HG02885 (cell line): ENCODE results near the gene ARHGEF7.
"Not testable (repeated sequence)": the region's sequence is repeated elsewhere in the genome, so short reads cannot be mapped to it uniquely, and the experiment has no call there.

Experiments
- ATAC-seq: cut with Tn5 transposase; IDR thresholded peaks from one replicate; pipeline ENCODE4 v1.9.1; 2021; ENCODE audit warnings: mild to moderate bottlenecking; ENCODE audit not compliant: unreplicated experiment, poor library complexity

The ARHGEF7 gene

DNA sequence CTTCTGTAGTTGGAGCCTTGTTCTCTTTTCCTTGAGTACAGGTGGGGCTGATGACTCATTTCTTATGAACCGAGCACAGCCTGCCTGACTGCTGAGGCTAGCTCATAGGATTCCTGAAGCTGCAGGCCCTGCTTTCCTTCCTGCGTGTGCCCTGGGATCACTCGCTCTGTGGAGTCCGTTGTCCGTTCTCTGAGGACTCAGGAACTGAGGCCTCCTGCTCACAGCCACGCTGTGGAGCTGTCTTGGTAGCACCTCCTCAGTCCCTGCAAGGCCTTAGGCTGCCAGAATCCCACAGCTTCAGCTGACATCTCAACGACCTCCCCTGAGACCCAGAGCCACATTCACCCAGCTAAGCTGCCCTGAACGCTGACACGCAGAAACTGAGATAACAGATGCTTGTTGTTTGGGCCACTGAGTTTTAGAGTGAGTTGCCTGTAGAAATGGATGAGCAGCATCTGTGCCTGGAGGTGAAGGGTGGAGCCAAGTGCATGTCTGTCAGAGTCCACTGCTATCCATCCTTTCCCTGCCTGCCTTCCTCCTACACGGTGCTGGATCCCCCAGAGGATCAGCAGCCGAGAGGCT is 72.9 kb downstream of the ARHGEF7 start:
- ATAC-seq: no peak

DNA sequence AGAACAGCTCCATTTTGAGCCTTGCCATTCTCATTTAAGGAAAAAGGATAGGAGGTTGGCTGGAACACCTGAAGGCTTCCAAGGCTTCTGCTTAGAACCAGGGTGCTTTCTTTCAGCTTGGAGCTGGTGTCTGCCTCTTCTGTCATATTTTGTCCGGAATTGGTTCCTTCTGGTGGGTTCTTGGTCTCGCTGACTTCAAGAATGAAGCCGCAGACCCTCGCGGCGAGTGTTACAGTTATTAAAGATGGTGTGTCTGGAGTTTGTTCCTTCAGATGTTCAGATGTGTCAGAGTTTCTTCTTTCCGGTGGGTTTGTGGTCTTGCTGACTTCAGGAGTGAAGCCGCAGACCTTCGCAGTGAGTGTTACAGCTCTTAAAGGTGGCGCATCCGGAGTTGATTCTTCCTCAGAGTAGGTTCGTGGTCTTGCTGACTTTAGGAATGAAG is 74.0 kb downstream of the ARHGEF7 start:
- not testable (repeated sequence) for ATAC-seq

DNA sequence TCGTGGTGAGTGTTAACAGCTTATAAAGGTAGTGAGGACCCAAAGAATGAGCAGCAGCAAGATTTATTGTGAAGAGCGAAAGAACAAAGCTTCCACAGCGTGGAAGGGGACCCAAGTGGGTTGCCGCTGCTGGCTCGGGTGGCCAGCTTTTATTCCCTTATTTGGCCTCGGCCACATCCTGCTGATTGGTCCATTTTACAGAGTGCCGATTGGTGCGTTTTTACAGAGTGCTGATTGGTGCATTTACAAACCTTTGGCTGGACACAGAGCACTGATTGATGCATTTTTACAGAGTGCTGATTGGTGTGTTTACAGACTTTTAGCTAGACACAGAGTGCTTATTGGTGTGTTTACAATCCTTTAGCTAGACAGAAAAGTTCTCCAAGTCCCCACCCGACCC is 74.4 kb downstream of the ARHGEF7 start:
- not testable (repeated sequence) for ATAC-seq

DNA sequence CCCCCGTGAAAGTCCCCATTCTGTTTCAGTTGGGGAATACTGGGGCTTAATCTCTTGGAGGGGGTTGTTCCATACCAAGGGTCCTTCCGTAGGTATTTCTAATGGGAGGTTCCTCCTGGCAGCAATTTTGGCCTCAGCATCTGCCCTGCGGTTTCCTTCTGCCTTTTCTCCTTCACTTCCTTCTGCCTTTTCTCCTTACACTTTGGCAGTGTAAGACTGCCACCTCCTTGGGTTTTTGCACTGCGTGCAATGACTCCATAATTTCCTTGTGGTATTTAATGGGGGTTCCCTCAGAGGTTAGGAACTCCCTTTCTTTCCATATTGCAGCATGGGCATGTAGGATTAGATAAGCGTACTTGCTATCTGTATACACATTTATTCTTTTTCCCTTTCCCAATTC is 78.1 kb downstream of the ARHGEF7 start:
- not testable (repeated sequence) for ATAC-seq

DNA sequence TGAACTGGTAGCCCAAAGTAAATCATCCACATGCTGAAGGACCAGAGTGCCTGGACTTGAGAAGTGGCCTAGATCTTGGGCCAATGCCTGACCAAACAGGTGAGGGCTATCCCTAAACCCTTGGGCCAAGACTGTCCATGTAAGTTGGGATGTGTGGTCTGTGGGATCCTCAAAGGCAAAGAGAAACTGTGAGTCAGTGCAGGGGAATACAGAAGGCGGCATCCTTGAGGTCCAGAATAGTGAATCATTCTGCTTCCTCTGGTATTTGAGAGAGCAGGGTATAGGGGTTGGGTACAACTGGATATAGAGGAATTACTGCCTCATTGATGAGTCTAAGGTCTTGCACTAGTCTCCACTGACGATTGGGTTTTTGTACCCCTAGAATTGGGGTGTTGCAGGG is 79.5 kb downstream of the ARHGEF7 start:
- not testable (repeated sequence) for ATAC-seq

DNA sequence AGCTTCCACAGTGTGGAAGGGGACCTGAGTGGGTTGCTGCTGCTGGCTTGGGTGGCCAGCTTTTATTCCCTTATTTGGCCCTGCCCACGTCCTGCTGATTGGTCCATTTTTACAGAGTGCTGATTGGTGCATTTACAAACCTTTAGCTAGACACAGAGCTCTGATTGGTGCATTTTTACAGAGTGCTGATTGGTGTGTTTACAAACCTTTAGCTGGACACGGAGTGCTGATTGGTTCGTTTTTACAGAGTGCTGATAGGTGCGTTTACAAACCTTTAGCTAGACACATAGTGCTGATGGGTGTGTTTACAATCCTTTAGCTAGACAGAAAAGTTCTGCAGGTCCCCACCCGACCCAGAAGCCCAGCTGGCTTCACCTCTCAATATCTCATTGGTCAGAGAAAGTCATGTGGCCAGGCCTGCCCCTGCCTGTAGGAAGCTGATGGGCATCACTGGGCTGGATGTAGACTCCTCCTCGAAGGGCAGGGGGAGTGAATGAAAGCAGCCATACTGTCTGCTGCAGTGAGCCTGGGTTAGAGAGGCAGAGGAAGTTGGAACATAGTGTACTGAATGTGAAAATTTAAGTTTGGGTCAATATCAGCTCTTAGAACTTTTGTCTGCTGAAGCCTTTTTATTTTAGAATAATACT is 83.7 kb downstream of the ARHGEF7 start:
- ATAC-seq: not testable (repeated sequence)

DNA sequence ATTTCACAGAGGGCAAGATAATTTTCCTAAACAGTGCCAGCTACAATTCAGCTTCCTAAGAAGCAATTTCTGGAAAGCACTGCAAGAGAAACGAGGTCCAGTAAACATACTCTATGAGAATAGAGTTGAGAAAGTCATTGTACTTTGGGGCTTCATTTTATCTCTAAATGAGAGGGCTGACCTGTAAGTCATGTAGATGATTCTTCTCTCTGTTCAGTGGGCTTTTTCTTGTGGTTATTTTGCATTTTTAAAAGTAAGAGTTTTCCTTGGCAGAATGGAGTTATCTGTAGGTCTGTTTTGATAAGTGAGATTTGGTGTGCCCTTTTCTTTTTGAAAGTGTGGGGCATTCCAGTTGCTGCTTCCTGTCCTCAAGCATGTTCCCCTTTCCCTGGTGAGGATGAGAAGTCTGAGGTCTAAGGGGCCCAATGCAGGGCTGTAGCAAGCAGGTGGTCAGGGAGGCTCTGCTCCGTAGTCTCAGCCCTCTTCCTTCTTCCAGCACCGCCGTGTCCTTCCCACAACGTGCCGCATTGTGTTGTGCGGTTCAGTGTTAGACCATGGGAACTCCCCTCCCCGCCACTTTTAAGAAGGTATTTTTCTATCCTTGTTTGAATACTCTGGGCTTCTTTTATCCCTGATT is 86.3 kb downstream of the ARHGEF7 start:
- ATAC-seq: no peak

DNA sequence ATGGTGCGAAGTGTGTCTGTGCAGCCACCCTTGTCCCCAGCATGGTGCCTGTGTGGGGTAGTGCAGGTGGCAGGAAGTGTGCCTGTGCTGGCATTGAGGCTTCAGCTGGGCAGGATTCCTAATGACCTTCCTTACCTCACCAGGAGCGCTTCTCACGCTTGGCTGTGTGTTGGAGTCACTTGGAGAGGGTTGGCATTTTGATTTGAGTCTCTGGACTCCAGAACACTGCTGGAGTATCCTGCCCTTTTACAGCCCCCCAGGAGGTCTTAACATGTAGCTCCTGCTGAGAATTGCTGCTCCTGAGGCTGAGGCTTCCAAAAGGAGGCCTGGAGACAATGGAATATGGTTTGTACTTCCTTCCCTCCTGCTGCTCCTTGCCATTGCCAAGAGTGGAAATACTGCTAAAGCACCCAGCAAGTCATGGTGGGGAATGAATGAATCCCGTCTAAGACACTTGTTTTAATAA is 87.1 kb downstream of the ARHGEF7 start:
- no peak for ATAC-seq

DNA sequence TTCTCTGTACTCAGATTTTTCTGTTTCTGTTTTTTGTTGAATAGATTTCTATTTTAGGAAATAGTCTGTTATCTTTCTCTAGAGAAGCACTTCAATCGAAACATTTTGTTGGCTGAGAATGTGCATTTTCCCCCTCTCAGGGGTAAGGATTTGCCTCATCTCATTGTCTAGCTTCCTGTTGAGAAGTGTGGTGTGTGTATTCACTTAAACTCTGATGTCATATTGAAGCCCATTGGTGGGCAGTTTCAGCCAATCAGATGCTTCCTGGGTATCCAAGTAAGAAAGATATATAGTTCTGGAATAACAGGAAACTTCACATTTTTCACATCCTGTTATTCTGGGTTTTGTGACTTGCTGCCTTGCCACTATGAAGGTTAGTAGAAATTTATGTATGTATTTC is 87.6 kb downstream of the ARHGEF7 start:
- ATAC-seq: peak; percentile 79

DNA sequence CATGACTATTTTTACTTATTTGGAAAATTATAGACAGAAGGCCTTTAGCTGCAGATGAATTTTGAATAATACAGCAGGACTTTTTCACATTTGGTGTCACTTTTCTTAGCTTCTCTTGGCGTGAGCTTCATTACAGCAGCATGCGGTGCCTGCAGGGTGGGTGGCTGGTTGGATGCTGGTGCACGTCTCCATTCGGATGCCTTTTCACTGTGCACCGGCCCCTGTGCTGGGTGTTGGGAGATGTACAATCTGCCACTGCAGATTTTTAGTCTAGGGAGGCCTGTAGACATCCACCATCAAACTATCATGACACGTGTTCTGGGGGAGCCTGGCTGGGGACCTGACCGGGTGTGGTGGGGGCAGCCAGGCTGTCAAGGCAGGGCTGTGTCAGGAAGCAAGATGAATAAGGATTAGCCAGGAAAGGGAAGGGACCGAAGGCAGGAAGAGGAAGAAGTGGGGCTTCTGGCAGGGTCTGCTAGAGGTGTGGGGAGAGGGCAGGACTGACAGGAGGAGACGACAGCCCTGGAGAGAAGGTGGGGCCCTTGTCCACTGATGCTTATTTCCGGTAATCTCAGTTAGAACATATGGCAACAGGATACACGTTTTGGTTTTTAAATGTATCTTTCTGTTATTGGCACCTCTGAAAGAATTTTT is 88.8 kb downstream of the ARHGEF7 start:
- no peak for ATAC-seq

DNA sequence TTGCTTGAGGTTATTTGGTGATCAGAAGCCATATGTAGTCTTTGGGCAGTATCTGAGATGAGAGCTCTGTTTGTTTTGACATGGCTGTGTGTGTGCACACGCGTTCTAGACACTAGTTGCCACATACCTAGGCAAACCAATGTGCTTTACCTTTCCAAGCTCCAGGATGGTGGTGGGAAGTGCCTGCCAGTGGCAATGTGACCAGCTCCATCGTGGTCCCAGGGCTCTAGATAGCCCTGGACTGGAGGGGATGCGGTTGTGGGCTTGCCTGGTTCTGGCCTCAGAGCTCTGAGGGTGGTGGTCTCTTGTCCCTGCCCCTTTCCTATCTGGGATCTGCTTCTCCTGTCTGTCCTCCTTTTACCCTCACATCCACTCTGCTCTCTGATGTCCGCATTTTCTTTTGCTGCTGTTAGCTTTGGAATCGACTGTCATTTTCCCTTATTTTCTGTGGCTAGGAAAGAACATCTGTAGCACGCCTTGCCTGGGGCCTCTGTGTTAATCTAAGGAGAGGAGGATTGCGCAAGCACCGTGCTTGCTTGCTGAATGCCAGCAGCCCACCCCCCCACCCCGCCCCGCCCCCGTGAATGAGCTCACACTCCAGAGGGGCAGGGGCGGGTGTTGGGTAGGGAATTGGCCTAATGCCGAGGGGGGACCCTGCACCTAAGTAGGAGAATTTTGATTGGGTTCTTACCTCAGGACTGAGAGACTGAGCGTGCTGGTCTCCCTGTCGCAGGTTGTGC is 89.5 kb downstream of the ARHGEF7 start:
- no peak for ATAC-seq

DNA sequence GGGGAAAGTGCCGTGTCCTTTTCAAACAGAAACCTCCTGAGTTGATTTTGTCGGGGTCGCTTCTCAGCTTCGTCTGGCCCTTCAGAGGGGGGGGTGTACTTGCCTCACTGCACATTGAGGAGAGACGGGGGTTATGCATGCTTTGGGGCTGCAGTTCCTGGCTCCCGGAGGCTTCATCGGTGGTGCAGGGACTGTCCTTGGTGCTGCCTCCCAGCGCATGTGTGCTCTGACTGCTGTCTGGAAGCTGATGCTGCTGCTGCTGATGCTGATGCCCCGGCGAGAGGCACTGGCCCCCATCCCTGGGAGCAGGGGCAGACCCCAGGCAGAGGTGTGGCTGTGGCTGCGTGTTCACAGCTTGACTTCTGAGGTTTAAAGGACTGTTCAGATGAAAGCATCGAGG is 91.0 kb downstream of the ARHGEF7 start:
- ATAC-seq: no peak

DNA sequence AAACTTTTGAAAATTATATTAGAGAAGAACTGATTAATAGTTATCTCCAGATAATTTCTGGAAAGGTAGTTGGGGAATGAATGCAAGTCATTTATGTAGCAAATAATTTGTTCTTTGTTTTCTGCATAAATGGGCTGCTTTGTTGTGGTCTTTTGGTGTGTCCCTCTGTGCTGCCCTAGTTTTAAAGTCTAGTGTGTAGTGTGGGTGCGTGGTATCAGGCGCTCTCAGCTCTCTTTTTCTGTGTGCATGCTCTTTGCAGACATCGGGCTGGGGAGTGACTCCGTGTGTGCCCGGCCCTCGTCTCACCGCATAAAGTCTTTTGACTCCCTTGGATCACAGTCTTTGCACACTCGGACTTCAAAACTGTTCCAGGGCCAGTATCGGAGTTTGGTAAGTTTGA is 94.5 kb downstream of the ARHGEF7 start:
- ATAC-seq: no peak

DNA sequence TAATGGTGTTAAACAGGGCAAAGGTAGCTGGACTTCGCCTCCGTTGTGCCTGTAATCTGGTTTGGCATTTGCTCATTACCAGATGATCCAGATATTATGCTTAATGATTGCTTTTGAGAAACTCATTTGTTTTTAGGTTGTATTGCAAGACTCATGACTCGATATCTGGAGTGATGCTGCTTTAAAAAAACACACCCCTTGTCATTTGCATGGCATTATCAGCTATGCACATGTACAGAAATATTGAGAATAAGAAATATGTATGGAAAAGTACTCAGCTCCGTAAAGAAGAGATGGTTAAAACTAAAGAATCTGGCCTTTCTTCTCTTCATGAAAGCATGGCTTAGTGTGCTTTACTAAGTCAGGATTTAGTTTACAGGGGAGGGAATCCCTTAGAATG is 95.0 kb downstream of the ARHGEF7 start:
- ATAC-seq: no peak

DNA sequence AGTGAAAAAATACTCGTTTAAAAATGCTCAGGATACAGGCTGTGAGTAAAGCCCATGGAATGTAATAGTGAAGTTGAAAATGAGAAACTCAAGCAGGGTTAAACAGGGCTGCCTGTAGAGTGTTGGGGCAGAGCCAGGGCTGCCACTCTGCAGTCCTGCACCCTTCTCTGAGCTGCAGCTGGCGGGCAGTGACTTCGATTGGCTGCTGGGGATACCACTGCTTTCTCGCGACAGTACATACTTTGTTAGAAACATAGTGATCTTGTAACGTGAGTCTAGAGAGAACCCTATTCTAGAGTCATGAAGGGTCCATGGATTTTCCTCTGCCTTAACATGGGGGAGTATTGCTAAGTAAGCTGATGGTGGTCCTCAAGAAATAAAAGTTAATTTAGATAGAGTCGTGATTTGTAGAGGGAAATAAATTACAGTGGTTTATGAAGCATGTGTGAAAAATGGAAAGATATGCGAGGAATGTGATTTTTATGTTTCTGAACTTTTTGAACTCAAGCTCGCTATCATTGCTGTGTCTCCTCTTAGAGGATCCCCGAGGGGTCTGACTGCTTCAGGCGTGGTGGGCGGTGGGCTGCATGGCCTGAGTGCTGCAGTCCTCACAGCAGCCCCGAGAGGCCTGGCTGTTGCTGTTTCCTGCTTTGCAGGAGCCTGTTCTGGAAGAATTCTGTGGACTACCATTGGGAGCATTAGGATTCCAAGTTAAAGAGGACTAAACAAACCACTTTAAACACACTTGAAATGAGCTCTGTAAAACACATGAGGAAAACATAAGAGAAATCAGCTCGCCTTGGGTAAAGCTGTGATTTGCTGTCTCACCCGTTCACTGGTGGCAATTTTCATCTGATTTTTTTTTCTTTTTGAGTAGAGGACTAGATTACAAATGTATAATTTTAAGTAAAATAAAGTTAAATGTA is 95.7 kb downstream of the ARHGEF7 start:
- no peak for ATAC-seq

DNA sequence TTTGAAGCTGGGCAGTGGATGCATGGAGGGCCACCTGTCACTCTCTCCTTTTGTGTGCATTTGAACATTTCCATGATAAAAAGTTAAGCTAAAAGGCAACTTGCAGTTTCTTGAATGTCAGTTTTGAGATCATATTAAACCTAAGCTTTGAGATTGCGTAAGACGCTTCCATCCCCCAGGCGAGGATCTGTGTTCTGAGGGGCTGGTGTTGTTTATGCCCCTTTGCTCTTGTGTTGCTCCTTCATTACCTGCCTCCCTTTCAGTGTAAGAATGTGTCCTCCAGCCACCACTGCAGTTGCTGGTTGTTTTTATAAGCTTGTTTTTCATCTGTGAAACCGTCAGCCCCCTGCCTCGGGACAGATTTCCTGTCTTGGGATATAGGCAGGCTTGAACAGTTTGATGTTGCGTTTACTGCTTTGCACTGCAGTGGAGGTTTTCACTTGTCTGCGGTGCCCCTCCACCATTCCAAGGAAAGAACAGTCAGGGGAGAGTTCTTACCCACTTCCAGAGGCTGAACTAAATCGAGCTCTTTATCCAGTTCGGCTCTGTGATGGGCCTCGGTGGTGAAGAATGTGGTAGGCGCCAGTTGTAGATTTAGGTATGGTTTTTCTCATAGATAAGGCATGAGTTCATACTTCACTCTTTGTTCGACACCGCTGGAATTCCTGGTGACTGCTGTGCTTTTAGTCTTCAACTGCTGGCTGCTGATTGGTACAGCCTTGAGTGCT is 96.8 kb downstream of the ARHGEF7 start:
- ATAC-seq: no peak

DNA sequence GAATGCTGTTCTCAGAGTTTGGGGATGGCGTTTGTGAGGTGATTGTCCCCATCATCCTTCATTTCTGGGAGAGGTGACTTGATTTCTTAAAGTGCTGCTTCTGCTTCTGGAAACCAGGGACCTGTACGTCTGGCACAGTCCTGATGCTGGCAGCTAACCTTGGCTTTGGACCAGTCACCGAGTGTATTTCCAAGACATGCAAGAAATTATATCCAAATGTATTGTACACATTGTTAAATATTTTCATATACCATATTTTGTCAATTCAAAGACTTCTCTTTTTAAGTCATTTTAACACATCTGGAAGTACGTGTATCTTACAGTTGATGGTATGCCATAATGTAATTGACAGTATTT is 97.4 kb downstream of the ARHGEF7 start:
- no peak for ATAC-seq

DNA sequence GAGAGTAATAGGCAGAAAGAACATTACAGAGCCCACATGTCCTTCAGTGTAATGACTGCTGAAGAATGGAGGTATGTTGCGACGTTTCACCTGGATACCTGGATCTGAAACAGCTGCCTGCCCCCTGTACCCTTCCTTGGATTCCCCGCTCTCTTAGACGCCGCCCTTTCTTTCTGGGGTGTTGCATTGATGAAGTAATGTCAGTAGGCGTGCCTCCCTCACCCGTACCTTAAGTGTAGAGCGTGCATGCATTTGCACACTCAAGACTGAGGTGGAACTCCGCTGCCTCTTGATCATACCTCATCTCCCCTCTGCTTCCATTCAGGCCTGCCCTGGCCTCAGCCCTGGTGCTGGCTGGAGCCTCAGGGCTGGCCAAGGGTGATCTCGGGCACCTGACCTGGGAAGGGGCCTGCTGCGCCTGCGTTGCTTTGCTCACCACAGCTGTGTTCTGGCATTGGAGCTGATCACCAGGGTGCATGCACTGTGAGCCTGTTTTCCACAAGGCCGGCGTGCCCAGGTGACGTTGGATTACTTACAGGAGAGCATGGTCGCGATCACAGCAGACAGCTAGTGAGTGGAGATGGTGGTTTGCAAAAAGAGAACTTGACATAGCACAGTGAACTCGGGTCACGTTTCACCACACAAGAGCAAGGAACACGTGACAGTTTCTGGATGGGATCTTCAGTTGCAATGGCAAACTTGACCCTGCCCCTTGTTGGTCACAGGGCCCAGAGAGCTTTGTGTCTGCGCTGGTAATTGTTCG is 99.0 kb downstream of the ARHGEF7 start:
- ATAC-seq: peak; percentile 44
